HL-60 (cell line): ENCODE data around the gene SAFB.

Experiments used
- DNase-seq, 2 experiments: peaks; one replicate each; pipeline ENCODE4 v3.0.0-alpha.2; 2010 to 2020; ENCODE audit warnings: low read depth in 1 of 2, low spot score in 1 of 2
- H3K27ac ChIP-seq: fragments of 250-450 bp; sonication (Bioruptor Pico); replicated peaks from 2 replicates; pipeline ENCODE4 v1.5.1; 2020; ENCODE audit warnings: mild to moderate bottlenecking, moderate library complexity
- H3K27me3 ChIP-seq: fragments of 250-450 bp; sonication (Bioruptor Pico); 2 replicates; pipeline ENCODE4 v1.5.1; 2021; ENCODE audit warnings: mild to moderate bottlenecking, moderate library complexity; ENCODE audit not compliant: insufficient read depth, poor library complexity, severe bottlenecking
- H3K4me3 ChIP-seq: replicated peaks from 2 replicates; pipeline ENCODE4 v1.5.1; 2011; ENCODE audit warnings: mild to moderate bottlenecking, control low read depth, low read length; ENCODE audit not compliant: insufficient read depth
- GABPA ChIP-seq: IDR thresholded peaks from 2 replicates; pipeline ENCODE4 v1.6.1; 2012; ENCODE audit warnings: low read depth
- POLR2AphosphoS5 ChIP-seq: IDR thresholded peaks from 2 replicates; pipeline ENCODE4 v1.6.1; 2012; ENCODE audit warnings: low read depth
- SPI1 ChIP-seq: IDR thresholded peaks from 2 replicates; pipeline ENCODE4 v1.6.1; 2012; ENCODE audit warnings: low read depth, mild to moderate bottlenecking, borderline replicate concordance
- TF ChIP-seq, protein P1 (sequence below): IDR thresholded peaks from one replicate; pipeline ENCODE4 v1.5.1; 2011; ENCODE audit warnings: low read length, control low read depth, inconsistent platforms; ENCODE audit not compliant: insufficient read depth
- TF ChIP-seq, protein P2 (sequence below): IDR thresholded peaks from 2 replicates; pipeline ENCODE4 v1.6.1; 2012; ENCODE audit warnings: low read depth; ENCODE audit not compliant: insufficient replicate concordance

The SAFB gene

DNA sequence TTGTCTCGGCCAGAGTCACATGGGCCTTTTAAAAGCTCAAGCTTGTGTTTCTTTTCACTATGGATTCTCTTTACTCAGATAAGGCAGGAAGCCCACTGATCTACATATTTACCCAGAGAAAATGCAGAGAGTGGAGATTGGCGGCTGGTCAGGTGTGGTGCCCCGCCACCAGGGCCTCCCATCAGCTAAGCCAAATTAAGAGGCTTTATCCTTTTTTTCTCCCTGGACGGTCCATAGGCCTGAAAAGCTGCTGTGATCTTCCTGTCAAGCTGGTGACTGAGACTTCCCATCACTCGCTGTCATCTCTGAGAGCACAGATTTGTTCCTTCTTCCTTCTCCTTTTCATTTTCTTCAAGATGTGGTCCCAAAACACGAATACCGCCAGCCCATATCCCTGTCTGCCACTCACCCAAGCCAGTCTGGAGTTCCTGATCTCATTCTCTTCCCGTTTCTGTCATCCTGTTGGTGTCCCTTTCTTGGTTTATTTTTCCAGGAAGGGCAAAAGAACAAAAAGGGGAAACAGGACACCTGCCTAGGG, 1.9 kb downstream of the SAFB start:
- peak in 1 of 2 experiments; percentile 7 for DNase-seq
- Histone ChIP-seq H3K27me3 (no peaks in the 10 kb centered on the region), H3K27ac (no peak overlapping the region), H3K4me3 (peak overlapping the region; percentile 94)
- TF ChIP-seq SPI1: peak; percentile 38; the same call in 1 of the 2 replicates
- TF ChIP-seq, protein P1, sequence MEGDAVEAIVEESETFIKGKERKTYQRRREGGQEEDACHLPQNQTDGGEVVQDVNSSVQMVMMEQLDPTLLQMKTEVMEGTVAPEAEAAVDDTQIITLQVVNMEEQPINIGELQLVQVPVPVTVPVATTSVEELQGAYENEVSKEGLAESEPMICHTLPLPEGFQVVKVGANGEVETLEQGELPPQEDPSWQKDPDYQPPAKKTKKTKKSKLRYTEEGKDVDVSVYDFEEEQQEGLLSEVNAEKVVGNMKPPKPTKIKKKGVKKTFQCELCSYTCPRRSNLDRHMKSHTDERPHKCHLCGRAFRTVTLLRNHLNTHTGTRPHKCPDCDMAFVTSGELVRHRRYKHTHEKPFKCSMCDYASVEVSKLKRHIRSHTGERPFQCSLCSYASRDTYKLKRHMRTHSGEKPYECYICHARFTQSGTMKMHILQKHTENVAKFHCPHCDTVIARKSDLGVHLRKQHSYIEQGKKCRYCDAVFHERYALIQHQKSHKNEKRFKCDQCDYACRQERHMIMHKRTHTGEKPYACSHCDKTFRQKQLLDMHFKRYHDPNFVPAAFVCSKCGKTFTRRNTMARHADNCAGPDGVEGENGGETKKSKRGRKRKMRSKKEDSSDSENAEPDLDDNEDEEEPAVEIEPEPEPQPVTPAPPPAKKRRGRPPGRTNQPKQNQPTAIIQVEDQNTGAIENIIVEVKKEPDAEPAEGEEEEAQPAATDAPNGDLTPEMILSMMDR: no peak

DNA sequence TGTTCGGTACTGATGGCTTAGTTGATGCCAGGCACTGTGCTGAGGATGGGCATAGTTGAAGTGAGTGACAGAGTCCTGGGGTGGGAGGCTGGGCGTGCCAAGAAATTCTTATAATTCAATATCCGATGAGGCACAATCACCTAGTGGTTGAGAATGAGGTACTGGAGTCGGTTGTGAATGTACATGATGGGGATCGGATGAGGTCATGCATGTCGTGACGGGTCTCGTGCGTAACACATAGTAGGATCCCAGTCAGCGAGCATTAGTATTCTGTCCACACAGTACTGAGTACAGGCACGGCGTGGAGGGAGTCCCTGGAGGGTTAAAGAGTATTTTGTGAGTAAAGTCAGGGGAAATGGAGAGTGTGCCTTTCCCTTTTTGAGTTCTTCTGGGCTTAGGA, 2.8 kb downstream of the SAFB start:
- Histone ChIP-seq H3K4me3 (no peak overlapping the region), H3K27me3 (no peaks in the 10 kb centered on the region), H3K27ac (no peak overlapping the region)
- no peak for DNase-seq
- no peak for TF ChIP-seq POLR2AphosphoS5
- TF ChIP-seq GABPA: no peak
- TF ChIP-seq SPI1: no peak
- TF ChIP-seq, protein P1: no peak
- TF ChIP-seq, protein P2, sequence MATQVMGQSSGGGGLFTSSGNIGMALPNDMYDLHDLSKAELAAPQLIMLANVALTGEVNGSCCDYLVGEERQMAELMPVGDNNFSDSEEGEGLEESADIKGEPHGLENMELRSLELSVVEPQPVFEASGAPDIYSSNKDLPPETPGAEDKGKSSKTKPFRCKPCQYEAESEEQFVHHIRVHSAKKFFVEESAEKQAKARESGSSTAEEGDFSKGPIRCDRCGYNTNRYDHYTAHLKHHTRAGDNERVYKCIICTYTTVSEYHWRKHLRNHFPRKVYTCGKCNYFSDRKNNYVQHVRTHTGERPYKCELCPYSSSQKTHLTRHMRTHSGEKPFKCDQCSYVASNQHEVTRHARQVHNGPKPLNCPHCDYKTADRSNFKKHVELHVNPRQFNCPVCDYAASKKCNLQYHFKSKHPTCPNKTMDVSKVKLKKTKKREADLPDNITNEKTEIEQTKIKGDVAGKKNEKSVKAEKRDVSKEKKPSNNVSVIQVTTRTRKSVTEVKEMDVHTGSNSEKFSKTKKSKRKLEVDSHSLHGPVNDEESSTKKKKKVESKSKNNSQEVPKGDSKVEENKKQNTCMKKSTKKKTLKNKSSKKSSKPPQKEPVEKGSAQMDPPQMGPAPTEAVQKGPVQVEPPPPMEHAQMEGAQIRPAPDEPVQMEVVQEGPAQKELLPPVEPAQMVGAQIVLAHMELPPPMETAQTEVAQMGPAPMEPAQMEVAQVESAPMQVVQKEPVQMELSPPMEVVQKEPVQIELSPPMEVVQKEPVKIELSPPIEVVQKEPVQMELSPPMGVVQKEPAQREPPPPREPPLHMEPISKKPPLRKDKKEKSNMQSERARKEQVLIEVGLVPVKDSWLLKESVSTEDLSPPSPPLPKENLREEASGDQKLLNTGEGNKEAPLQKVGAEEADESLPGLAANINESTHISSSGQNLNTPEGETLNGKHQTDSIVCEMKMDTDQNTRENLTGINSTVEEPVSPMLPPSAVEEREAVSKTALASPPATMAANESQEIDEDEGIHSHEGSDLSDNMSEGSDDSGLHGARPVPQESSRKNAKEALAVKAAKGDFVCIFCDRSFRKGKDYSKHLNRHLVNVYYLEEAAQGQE: no peak

DNA sequence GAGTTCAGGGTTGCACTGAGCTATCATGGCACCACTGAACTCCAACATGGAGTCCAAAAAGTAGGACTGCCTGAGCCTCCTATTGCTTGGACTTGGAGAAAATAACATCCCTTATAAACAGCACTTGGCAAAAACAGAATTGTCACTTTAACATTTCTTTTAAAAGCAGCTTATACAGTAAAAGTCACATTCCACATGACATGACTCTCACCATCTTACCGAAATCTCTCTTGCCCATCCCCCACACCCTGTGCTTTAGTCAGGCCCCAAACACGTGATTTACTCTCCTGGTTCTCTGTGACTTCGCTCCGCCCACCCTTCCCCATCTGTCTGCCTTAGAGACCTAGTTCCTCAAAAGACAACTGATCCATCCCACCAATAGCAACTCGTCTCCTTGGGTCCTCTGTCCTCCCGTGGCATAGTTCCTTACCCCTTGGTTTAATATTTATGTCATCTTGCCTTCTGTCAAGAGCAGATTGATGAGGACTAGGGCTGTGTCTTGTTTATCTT, 4.6 kb downstream of the SAFB start:
- H3K27ac ChIP-seq: peak overlapping the region; percentile 40
- TF ChIP-seq, protein P2: no peak
- TF ChIP-seq, protein P1: no peak
- TF ChIP-seq POLR2AphosphoS5 (no peak; the same call in 1 of the 2 replicates), SPI1 (peak; percentile 58; the same call in 1 of the 2 replicates), GABPA (no peak)
- no peaks in the 10 kb centered on the region for H3K27me3 ChIP-seq
- H3K4me3 ChIP-seq: no peak overlapping the region
- DNase-seq: peak; percentile 82 to 97

DNA sequence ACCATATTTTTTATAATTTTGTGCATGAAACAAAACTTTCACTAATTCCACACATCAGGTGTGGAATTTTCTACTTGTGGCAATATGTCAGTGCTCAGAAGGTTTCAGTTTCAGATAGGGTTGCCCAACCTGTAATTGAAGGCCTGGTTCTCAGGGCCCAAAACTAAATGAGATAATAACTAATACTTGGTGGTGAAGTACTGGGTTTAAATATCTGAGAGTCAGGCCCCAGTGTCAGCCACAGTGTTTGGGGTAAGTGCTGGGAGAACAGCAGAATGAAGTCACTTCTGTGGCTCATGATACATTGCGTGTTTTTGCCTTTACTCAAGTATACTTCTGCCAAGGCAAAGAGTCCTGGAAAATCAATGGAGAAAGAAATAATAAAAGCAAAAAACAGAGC, 5.6 kb downstream of the SAFB start:
- Histone ChIP-seq H3K4me3 (no peak overlapping the region), H3K27me3 (no peaks in the 10 kb centered on the region), H3K27ac (peak overlapping the region; percentile 40)
- TF ChIP-seq SPI1 (no peak), POLR2AphosphoS5 (no peak), GABPA (no peak)
- TF ChIP-seq, protein P1: no peak
- TF ChIP-seq, protein P2: no peak
- DNase-seq: no peak
